H9 (cell line): Measurements from ENCODE around the gene ELP1. TPM values are rescaled to one million over a fixed set of nuclear protein-coding genes. Genes with fewer than 3 reads are reported as not detected.

ENCODE experiments used
- DNase-seq: peaks from one replicate; pipeline ENCODE4 v3.0.0-alpha.2; 2017
- H2AFZ ChIP-seq: one replicate; pipeline ENCODE4 v1.6.1; 2013; ENCODE audit warnings: mild to moderate bottlenecking, low read length, control low read depth, moderate library complexity
- H2AK5ac ChIP-seq: 2 replicates; pipeline ENCODE4 v1.6.1; 2013; ENCODE audit warnings: low read length, control low read depth, mixed read lengths; ENCODE audit not compliant: insufficient read length
- H2BK120ac ChIP-seq: one replicate; pipeline ENCODE4 v1.6.1; 2013; ENCODE audit warnings: low read depth, mild to moderate bottlenecking, low read length, control low read depth, inconsistent platforms; ENCODE audit not compliant: poor library complexity, severe bottlenecking
- H2BK12ac ChIP-seq: 2 replicates; pipeline ENCODE4 v1.6.1; 2013; ENCODE audit warnings: low read length, control low read depth, mixed read lengths, low read depth; ENCODE audit not compliant: insufficient read length
- H2BK15ac ChIP-seq: 2 replicates; pipeline ENCODE4 v1.6.1; 2013; ENCODE audit warnings: low read depth, low read length, control low read depth
- H2BK20ac ChIP-seq: one replicate; pipeline ENCODE4 v1.6.1; 2013; ENCODE audit warnings: low read depth, mild to moderate bottlenecking, low read length, control low read depth, inconsistent platforms; ENCODE audit not compliant: poor library complexity, severe bottlenecking
- H2BK5ac ChIP-seq: 2 replicates; pipeline ENCODE4 v1.6.1; 2013; ENCODE audit warnings: low read length, control low read depth, mixed read lengths; ENCODE audit not compliant: insufficient read length
- H3K14ac ChIP-seq: 2 replicates; pipeline ENCODE4 v1.6.1; 2013; ENCODE audit warnings: low read length, control low read depth; ENCODE audit not compliant: insufficient read depth
- H3K18ac ChIP-seq: 2 replicates; pipeline ENCODE4 v1.6.1; 2013; ENCODE audit warnings: low read depth, mild to moderate bottlenecking, mixed read lengths, low read length, control low read depth; ENCODE audit not compliant: insufficient read length
- H3K23ac ChIP-seq: 2 replicates; pipeline ENCODE4 v1.6.1; 2013; ENCODE audit warnings: low read length, control low read depth, mixed read lengths, low read depth; ENCODE audit not compliant: insufficient read length
- H3K23me2 ChIP-seq: 2 replicates; pipeline ENCODE4 v1.6.1; 2013; ENCODE audit warnings: low read depth, mild to moderate bottlenecking, mixed read lengths, low read length, control low read depth; ENCODE audit not compliant: insufficient read length, poor library complexity, severe bottlenecking
- H3K27ac ChIP-seq: 2 replicates; pipeline ENCODE4 v1.5.1; 2013; ENCODE audit warnings: low read length, control low read depth, mixed read lengths, low read depth; ENCODE audit not compliant: insufficient read length
- H3K27me3 ChIP-seq: 2 replicates; pipeline ENCODE4 v1.6.1; 2013; ENCODE audit warnings: low read length, control low read depth, inconsistent platforms; ENCODE audit not compliant: insufficient read depth
- H3K4ac ChIP-seq: 2 replicates; pipeline ENCODE4 v1.6.1; 2013; ENCODE audit warnings: low read depth, mild to moderate bottlenecking, control low read depth, inconsistent platforms, low read length, moderate library complexity
- H3K4me1 ChIP-seq: 2 replicates; pipeline ENCODE4 v1.6.1; 2013; ENCODE audit warnings: low read length, control low read depth, inconsistent platforms; ENCODE audit not compliant: insufficient read depth
- H3K4me2 ChIP-seq: 2 replicates; pipeline ENCODE4 v1.6.1; 2013; ENCODE audit warnings: low read length, control low read depth, mixed read lengths; ENCODE audit not compliant: insufficient read length, insufficient read depth
- H3K56ac ChIP-seq: 2 replicates; pipeline ENCODE4 v1.6.1; 2013; ENCODE audit warnings: low read depth, mild to moderate bottlenecking, mixed read lengths, low read length, control low read depth; ENCODE audit not compliant: insufficient read length
- H3K79me1 ChIP-seq: 2 replicates; pipeline ENCODE4 v1.6.1; 2013; ENCODE audit warnings: low read depth, mild to moderate bottlenecking, moderate library complexity, low read length, control low read depth, inconsistent platforms; ENCODE audit not compliant: insufficient read depth, poor library complexity, severe bottlenecking
- H3K79me2 ChIP-seq: 2 replicates; pipeline ENCODE4 v1.6.1; 2013; ENCODE audit warnings: low read length, control low read depth, inconsistent platforms; ENCODE audit not compliant: insufficient read depth
- H3K9ac ChIP-seq: 2 replicates; pipeline ENCODE4 v1.6.1; 2013; ENCODE audit warnings: low read length, control low read depth, mixed read lengths; ENCODE audit not compliant: insufficient read length; ENCODE audit errors: extremely low read depth
- H3K9me3 ChIP-seq: one replicate; pipeline ENCODE4 v1.6.1; 2013; ENCODE audit warnings: low read depth, low read length, inconsistent platforms; ENCODE audit not compliant: control insufficient read depth
- H3T11ph ChIP-seq: one replicate; pipeline ENCODE4 v1.6.1; 2013; ENCODE audit warnings: mild to moderate bottlenecking, low read length, control low read depth, inconsistent platforms
- H4K20me1 ChIP-seq: one replicate; pipeline ENCODE4 v1.6.1; 2013; ENCODE audit not compliant: control insufficient read depth, insufficient read length, insufficient read depth
- H4K5ac ChIP-seq: 2 replicates; pipeline ENCODE4 v1.6.1; 2013; ENCODE audit warnings: low read depth, mild to moderate bottlenecking, mixed read lengths, low read length, control low read depth; ENCODE audit not compliant: insufficient read length
- H4K8ac ChIP-seq: replicated peaks from 2 replicates; pipeline ENCODE4 v1.6.1; 2013; ENCODE audit warnings: low read length, control low read depth, mixed read lengths, low read depth; ENCODE audit not compliant: insufficient read length
- H4K91ac ChIP-seq: 2 replicates; pipeline ENCODE4 v1.6.1; 2013; ENCODE audit warnings: low read depth, mild to moderate bottlenecking, moderate library complexity, mixed read lengths, low read length, control low read depth; ENCODE audit not compliant: insufficient read length
- H3K27ac Mint-ChIP-seq, 3 experiments: 2 replicates in 2 of 3; 3 replicates in 1 of 3; pipeline ENCODE4 v1.8.0; 2020 to 2021; ENCODE audit warnings: mixed read lengths in 3 of 3, mild to moderate bottlenecking in 1 of 3, moderate library complexity in 1 of 3
- H3K27me3 Mint-ChIP-seq: 2 replicates; pipeline ENCODE4 v1.8.0; 2021; ENCODE audit warnings: low read depth, mild to moderate bottlenecking, moderate library complexity, mixed read lengths
- H3K36me3 Mint-ChIP-seq, 3 experiments: 2 replicates in 2 of 3; 3 replicates in 1 of 3; pipeline ENCODE4 v1.8.0; 2020 to 2021; ENCODE audit warnings: low read depth in 3 of 3, mixed read lengths in 3 of 3; ENCODE audit not compliant: insufficient read depth in 1 of 3
- H3K4me1 Mint-ChIP-seq, 2 experiments: 2 replicates each; pipeline ENCODE4 v1.8.0; 2020; ENCODE audit warnings: mixed read lengths in 2 of 2
- H3K4me3 Mint-ChIP-seq, 2 experiments: 2 replicates in 1 of 2; 3 replicates in 1 of 2; pipeline ENCODE4 v1.8.0; 2020 to 2021; ENCODE audit warnings: mild to moderate bottlenecking in 2 of 2, mixed read lengths in 2 of 2, moderate library complexity in 1 of 2
- H3K9me3 Mint-ChIP-seq, 2 experiments: 2 replicates in 1 of 2; 3 replicates in 1 of 2; pipeline ENCODE4 v1.8.0; 2020; ENCODE audit warnings: mild to moderate bottlenecking in 2 of 2, mixed read lengths in 2 of 2, moderate library complexity in 1 of 2
- CTCF ChIP-seq: fragments of 200-600 bp; sonication (generic); conservative IDR thresholded peaks from 3 replicates; pipeline ENCODE4 v1.8.0; 2021; ENCODE audit warnings: antibody characterized with exemption, mild to moderate bottlenecking
- WGBS: extraction: QIAGEN DNeasy Blood & Tissue Kit; methylation state at CpG from one replicate; pipeline ENCODE4 v1.1.7; 2013; ENCODE audit warnings: missing lambda C conversion rate, low lambda C conversion rate, mixed read lengths; ENCODE audit not compliant: insufficient read length; ENCODE audit errors: extremely low coverage; 5-methylcytosine and 5-hydroxymethylcytosine counted together
- total RNA-seq: library from RNA; stranded (reverse); gene quantifications from 2 replicates; pipeline ENCODE4 v1.2.1, GENCODE V29; 2021

The ELP1 gene
- total RNA-seq, 1 experiment from 2014 or later, result 38.7 TPM

- no peak overlapping the region for H4K91ac ChIP-seq
- no peak overlapping the region for H2BK15ac ChIP-seq
- no peak overlapping the region for H2BK5ac ChIP-seq
- H3K9me3 ChIP-seq, result no peaks in the 10 kb centered on the region
- H4K5ac ChIP-seq, result no peak overlapping the region
- peaks cover 3 to 4% of the 10 kb centered on the region in 2 experiments; a peak in 2 of 5 replicates for H3K9me3 Mint-ChIP-seq
- no peaks in the 10 kb centered on the region for H3K23me2 ChIP-seq
- H3K14ac ChIP-seq, result no peak overlapping the region
- H2AK5ac ChIP-seq, result no peak overlapping the region
- no peak overlapping the region for H3K27ac ChIP-seq
- H3K79me1 ChIP-seq, result no peaks in the 10 kb centered on the region
- no peak overlapping the region for H3K9ac ChIP-seq
- H3K4ac ChIP-seq, result no peak overlapping the region
- no peaks in the 10 kb centered on the region for H3K36me3 Mint-ChIP-seq
- H3K4me1 Mint-ChIP-seq, result peaks cover 21 to 23% of the 10 kb centered on the region in 2 experiments
- no peak overlapping the region for H4K8ac ChIP-seq
- no peak for DNase-seq
- peaks cover 3% of the 10 kb centered on the region; the same call in 1 of the 2 replicates for H3K27me3 Mint-ChIP-seq
- H4K20me1 ChIP-seq, result no peaks in the 10 kb centered on the region
- no peaks in the 10 kb centered on the region for H3K27me3 ChIP-seq
- H2AFZ ChIP-seq, result no peak overlapping the region
- no peak overlapping the region for H3K23ac ChIP-seq
- H2BK12ac ChIP-seq, result no peak overlapping the region
- no peaks in the 10 kb centered on the region for H3K79me2 ChIP-seq
- no peak overlapping the region for H3K18ac ChIP-seq
- WGBS, result no CpG with 5 or more reads among the region's 4 CpGs
- no peak overlapping the region for H3K4me3 Mint-ChIP-seq
- no peak overlapping the region for H3T11ph ChIP-seq
- no peak for TF ChIP-seq CTCF
- H3K56ac ChIP-seq, result no peak overlapping the region
- H3K27ac Mint-ChIP-seq, result no peak overlapping the region; a peak in 1 of 7 replicates
- no peak overlapping the region for H3K4me2 ChIP-seq
- no peaks in the 10 kb centered on the region for H3K4me1 ChIP-seq
- H2BK20ac ChIP-seq, result no peak overlapping the region
- no peak overlapping the region for H2BK120ac ChIP-seq
Measured at GRCh38 chr9:108837530-108837929, 96.4 kb downstream of the ELP1 start.
